ENCODE measurements around the gene NAALADL2. TPM values are rescaled to one million over a fixed set of nuclear protein-coding genes. Genes with fewer than 3 reads are reported as not detected.

NAALADL2 gene
- total and polyA plus RNA-seq, 8 donors = 0.76 to 15.4 (median 7.9) TPM

GRCh38 chr3:175144368-175144767, 285.2 kb downstream of the NAALADL2 start:
- Histone ChIP-seq H3K27ac (no peak overlapping the region), H3K27me3 (no peaks in the 10 kb centered on the region), H3K9me3 (no peaks in the 10 kb centered on the region), H3K4me1 (no peaks in the 10 kb centered on the region), H3K4me3 (no peak overlapping the region), H3K36me3 (no peaks in the 10 kb centered on the region)
- 92 to 97% methylated on average over 2 of the region's 2 CpGs for WGBS, 2 donors
- TF ChIP-seq, protein P1, sequence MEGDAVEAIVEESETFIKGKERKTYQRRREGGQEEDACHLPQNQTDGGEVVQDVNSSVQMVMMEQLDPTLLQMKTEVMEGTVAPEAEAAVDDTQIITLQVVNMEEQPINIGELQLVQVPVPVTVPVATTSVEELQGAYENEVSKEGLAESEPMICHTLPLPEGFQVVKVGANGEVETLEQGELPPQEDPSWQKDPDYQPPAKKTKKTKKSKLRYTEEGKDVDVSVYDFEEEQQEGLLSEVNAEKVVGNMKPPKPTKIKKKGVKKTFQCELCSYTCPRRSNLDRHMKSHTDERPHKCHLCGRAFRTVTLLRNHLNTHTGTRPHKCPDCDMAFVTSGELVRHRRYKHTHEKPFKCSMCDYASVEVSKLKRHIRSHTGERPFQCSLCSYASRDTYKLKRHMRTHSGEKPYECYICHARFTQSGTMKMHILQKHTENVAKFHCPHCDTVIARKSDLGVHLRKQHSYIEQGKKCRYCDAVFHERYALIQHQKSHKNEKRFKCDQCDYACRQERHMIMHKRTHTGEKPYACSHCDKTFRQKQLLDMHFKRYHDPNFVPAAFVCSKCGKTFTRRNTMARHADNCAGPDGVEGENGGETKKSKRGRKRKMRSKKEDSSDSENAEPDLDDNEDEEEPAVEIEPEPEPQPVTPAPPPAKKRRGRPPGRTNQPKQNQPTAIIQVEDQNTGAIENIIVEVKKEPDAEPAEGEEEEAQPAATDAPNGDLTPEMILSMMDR (IDR thresholded peaks at IDR 0.05) = no peak
- intact Hi-C loops (cut with DNase I) = no loop called here
- no peak for ATAC-seq
- FAIRE-seq = no peak
- DNase-seq = no peak

DNA sequence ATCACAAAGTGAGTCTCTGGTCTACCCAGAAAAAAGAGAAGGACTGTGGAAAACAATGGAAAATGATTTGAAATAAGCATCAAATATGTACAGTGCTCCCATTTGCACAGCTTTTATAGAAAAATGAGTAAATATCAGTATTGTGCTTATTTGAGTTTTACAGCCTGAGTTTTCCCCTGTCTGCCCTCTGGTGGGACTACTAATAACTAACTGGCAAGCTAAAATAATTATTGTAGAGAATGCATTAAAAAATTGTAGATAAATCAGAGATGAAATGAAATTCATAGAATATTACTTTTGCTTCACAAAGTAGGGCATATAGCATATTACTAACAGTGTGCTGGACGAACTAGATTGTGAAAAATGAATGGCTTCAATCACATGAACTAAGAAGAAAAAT, 287.1 kb downstream of the NAALADL2 start:
- Histone ChIP-seq H3K9me3 (no peaks in the 10 kb centered on the region), H3K27ac (no peak overlapping the region), H3K4me1 (no peaks in the 10 kb centered on the region), H3K27me3 (no peaks in the 10 kb centered on the region), H3K36me3 (no peaks in the 10 kb centered on the region), H3K4me3 (no peak overlapping the region)
- 60 to 82% methylated on average over 1 of the region's 1 CpG for WGBS, 2 donors
- ATAC-seq = no peak
- intact Hi-C loops (cut with DNase I) = no loop called here
- no peak for FAIRE-seq
- DNase-seq = no peak
- TF ChIP-seq, protein P1 (IDR thresholded peaks at IDR 0.05) = no peak

DNA sequence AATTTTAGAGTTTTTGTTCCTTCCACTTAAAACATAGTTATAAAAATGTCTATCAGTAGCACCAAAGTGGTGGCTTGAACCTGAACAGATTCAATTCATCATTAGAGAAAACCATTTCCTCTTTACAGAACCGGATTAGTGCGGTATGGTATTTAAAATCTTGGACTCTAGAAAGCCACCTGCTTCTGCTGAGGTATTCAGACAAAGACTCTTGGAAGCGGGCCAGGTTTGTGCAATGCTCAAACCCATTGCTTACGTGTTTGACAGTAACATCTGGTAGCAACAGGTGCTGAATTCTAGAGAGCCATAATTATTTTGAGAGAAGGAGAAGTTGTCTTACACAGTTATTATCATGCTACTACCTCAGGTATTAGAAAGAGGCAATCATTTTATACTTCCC, 290.5 kb downstream of the NAALADL2 start:
- Histone ChIP-seq H3K4me3 (no peak overlapping the region), H3K36me3 (no peaks in the 10 kb centered on the region), H3K27me3 (no peaks in the 10 kb centered on the region), H3K4me1 (no peaks in the 10 kb centered on the region), H3K27ac (no peak overlapping the region), H3K9me3 (no peaks in the 10 kb centered on the region)
- WGBS, 2 donors = 14 to 16% methylated on average over 4 of the region's 4 CpGs
- ATAC-seq (peak in 3 of 4 donors; percentile 58 to 74 (median 65)), DNase-seq (peak; percentile 16 to 65 (median 48)), FAIRE-seq (no peak)
- TF ChIP-seq, protein P1 (IDR thresholded peaks at IDR 0.05) = no peak
- intact Hi-C loops (cut with DNase I) = no loop called here

- ATAC-seq (peak in 3 of 4 donors; percentile 40 to 85 (median 54)), FAIRE-seq (no peak), DNase-seq (no peak)
- no peaks in the 10 kb centered on the region for H3K36me3 ChIP-seq
- H3K27me3 ChIP-seq = no peaks in the 10 kb centered on the region
- intact Hi-C loops (cut with DNase I) = no loop called here
- TF ChIP-seq, protein P1 (IDR thresholded peaks at IDR 0.05) = no peak
- H3K4me3 ChIP-seq = no peak overlapping the region
- WGBS, 2 donors = 76 to 77% methylated on average over 4 of the region's 4 CpGs
- peaks cover 0 to 4% (median 4%) of the 10 kb centered on the region in 3 donors for H3K4me1 ChIP-seq
- no peak overlapping the region for H3K27ac ChIP-seq
- H3K9me3 ChIP-seq = no peaks in the 10 kb centered on the region
Observed at GRCh38 chr3:175150812-175151401, 291.8 kb downstream of the NAALADL2 start.

GRCh38 chr3:175153595-175153994, 294.5 kb downstream of the NAALADL2 start:
- 79 to 82% methylated on average over 2 of the region's 2 CpGs for WGBS, 2 donors
- FAIRE-seq (no peak), ATAC-seq (no peak), DNase-seq (no peak)
- Histone ChIP-seq H3K36me3 (no peaks in the 10 kb centered on the region), H3K9me3 (no peaks in the 10 kb centered on the region), H3K4me3 (no peak overlapping the region), H3K27me3 (no peaks in the 10 kb centered on the region), H3K4me1 (peaks cover 0 to 4% (median 4%) of the 10 kb centered on the region in 3 donors), H3K27ac (no peak overlapping the region)
- TF ChIP-seq, protein P1 (IDR thresholded peaks at IDR 0.05) = no peak
- intact Hi-C loops (cut with DNase I) = no loop called here
